ENCODE data around the gene BASP1.
"Not testable (repeated sequence)": the region's sequence is repeated elsewhere in the genome, so short reads cannot be mapped to it uniquely, and the experiment has no call there.

The BASP1 gene

GRCh38 chr5:17289681-17290539, 72.5 kb downstream of the BASP1 start:
- no peak for DNase-seq (ENCODE audit: low read depth in 2 of 2)

- DNase-seq (ENCODE audit: low read depth in 2 of 2) = no peak
Measured at GRCh38 chr5:17290540-17290974, 73.1 kb downstream of the BASP1 start.

GRCh38 chr5:17292434-17293015, 75.1 kb downstream of the BASP1 start:
- no peak for DNase-seq (ENCODE audit: low read depth in 2 of 2)

- DNase-seq (ENCODE audit: low read depth in 2 of 2) = no peak
Measured at GRCh38 chr5:17294639-17295311, 77.3 kb downstream of the BASP1 start.

GRCh38 chr5:17295671-17296070, 78.2 kb downstream of the BASP1 start:
- DNase-seq (ENCODE audit: low read depth in 2 of 2) = no peak

- no peak for DNase-seq (ENCODE audit: low read depth in 2 of 2)
Measured at GRCh38 chr5:17302106-17302505, 84.7 kb downstream of the BASP1 start.

GRCh38 chr5:17302604-17303003, 85.2 kb downstream of the BASP1 start:
- DNase-seq (ENCODE audit: low read depth in 2 of 2) = no peak

- DNase-seq (ENCODE audit: low read depth in 2 of 2) = no peak
Measured at GRCh38 chr5:17304282-17304681, 86.9 kb downstream of the BASP1 start.

- no peak for DNase-seq (ENCODE audit: low read depth in 2 of 2)
Measured at GRCh38 chr5:17305017-17305416, 87.6 kb downstream of the BASP1 start.

GRCh38 chr5:17305964-17306725, 88.7 kb downstream of the BASP1 start:
- no peak for DNase-seq (ENCODE audit: low read depth in 2 of 2)

- no peak for DNase-seq (ENCODE audit: low read depth in 2 of 2)
Measured at GRCh38 chr5:17306726-17307091, 89.3 kb downstream of the BASP1 start.

GRCh38 chr5:17307440-17307839, 90.0 kb downstream of the BASP1 start:
- DNase-seq (ENCODE audit: low read depth in 2 of 2) = not testable (repeated sequence)

GRCh38 chr5:17308326-17309065, 91.1 kb downstream of the BASP1 start:
- DNase-seq (ENCODE audit: low read depth in 2 of 2) = no peak

- DNase-seq (ENCODE audit: low read depth in 2 of 2) = no peak
Measured at GRCh38 chr5:17309462-17309861, 92.0 kb downstream of the BASP1 start.

GRCh38 chr5:17310502-17310901, 93.1 kb downstream of the BASP1 start:
- not testable (repeated sequence) for DNase-seq (ENCODE audit: low read depth in 2 of 2)

- not testable (repeated sequence) for DNase-seq (ENCODE audit: low read depth in 2 of 2)
Measured at GRCh38 chr5:17311811-17312210, 94.4 kb downstream of the BASP1 start.

GRCh38 chr5:17312358-17312757, 94.9 kb downstream of the BASP1 start:
- DNase-seq (ENCODE audit: low read depth in 2 of 2) = no peak

- DNase-seq (ENCODE audit: low read depth in 2 of 2) = no peak
Measured at GRCh38 chr5:17314907-17315471, 97.6 kb downstream of the BASP1 start.

- DNase-seq (ENCODE audit: low read depth in 2 of 2) = no peak
Measured at GRCh38 chr5:17315710-17316221, 98.3 kb downstream of the BASP1 start.

- no peak for DNase-seq (ENCODE audit: low read depth in 2 of 2)
Measured at GRCh38 chr5:17316970-17317459, 99.6 kb downstream of the BASP1 start.

- DNase-seq (ENCODE audit: low read depth in 2 of 2) = no peak
Measured at GRCh38 chr5:17317473-17317872, 100.0 kb downstream of the BASP1 start.
